ENCODE data around the gene CRIP2. TPM values are rescaled to one million over a fixed set of nuclear protein-coding genes. Genes with fewer than 3 reads are reported as not detected.

Gene CRIP2
- total RNA-seq, 1 experiment from 2014 or later = 192 TPM

GRCh38 chr14:105490267-105490571 lies 15.6 kb downstream of the CRIP2 start:
- no peak for TF ChIP-seq EZH2 (IDR thresholded peaks at IDR 0.05; ENCODE audit: borderline replicate concordance, low read depth, low read length, poor library complexity, severe bottlenecking)
- no peak for TF ChIP-seq CTCF (conservative IDR thresholded peaks at IDR 0.05; ENCODE audit: low read depth, low read length)
- no peak for DNase-seq (ENCODE audit: low spot score)
- POLR2A ChIA-PET (ENCODE audit: low non-redundant PET) = interaction anchor here (0.5 to 0.6 kb wide), 2 partner anchors 91 to 99 kb away, joined by 3 to 16 read pairs; no protein-coding TSS in a partner anchor
- BruUV-seq (replicated peaks) = no TSS peak
- peak overlapping the region; percentile 92 for H3K27ac ChIP-seq (ENCODE audit: low read depth, low read length, poor library complexity, severe bottlenecking)
- H3K9me3 ChIP-seq (ENCODE audit: low read depth, low read length, poor library complexity, severe bottlenecking) = no peaks in the 10 kb centered on the region
- peak overlapping the region; percentile 83 for H3K4me3 ChIP-seq (ENCODE audit: low read depth, low read length, poor library complexity, severe bottlenecking)
- intact Hi-C loops (cut with micrococcal nuclease; ENCODE audit: unreplicated experiment) = loop anchor here (2.0 kb wide), 1 partner anchor 37 kb away; the partner anchor contains the start of gene TMEM121
- H3K36me3 ChIP-seq (ENCODE audit: insufficient read depth, low read length, poor library complexity, severe bottlenecking) = no peaks in the 10 kb centered on the region
- CTCF ChIA-PET = interaction anchor here (0.7 to 2.8 kb wide), 9 partner anchors 9 to 122 kb away, joined by 3 to 38 read pairs (median 4); no protein-coding TSS in a partner anchor
- H3K27me3 ChIP-seq (replicated peaks; ENCODE audit: insufficient read depth, low read depth, low read length, poor library complexity) = no peaks in the 10 kb centered on the region
- peaks cover 22% of the 10 kb centered on the region for H3K4me1 ChIP-seq (ENCODE audit: insufficient read depth, low read length, poor library complexity, severe bottlenecking)

- intact Hi-C loops (cut with micrococcal nuclease; ENCODE audit: unreplicated experiment) = loop anchor here (2.0 kb wide), 1 partner anchor 36 kb away; the partner anchor contains the start of gene TMEM121
- no TSS peak for BruUV-seq (replicated peaks)
- H3K36me3 ChIP-seq (ENCODE audit: insufficient read depth, low read length, poor library complexity, severe bottlenecking) = no peaks in the 10 kb centered on the region
Observed at GRCh38 chr14:105490572-105491365, 16.1 kb downstream of the CRIP2 start, which contains the start of gene TEDC1. Gene TEDC1, plus strand, starts transcription at chr14:105491246. Its CDS starts 130 bp downstream, at chr14:105491376.

More at GRCh38 chr14:105490572-105491365, 16.1 kb downstream of the CRIP2 start, which contains the start of gene TEDC1:
- POLR2A ChIA-PET (ENCODE audit: low non-redundant PET) = interaction anchor here (0.6 kb wide), 1 partner anchor 321 kb away, joined by 7 read pairs; no protein-coding TSS in a partner anchor
- Histone ChIP-seq H3K27me3 (replicated peaks; ENCODE audit: insufficient read depth, low read depth, low read length, poor library complexity) (no peaks in the 10 kb centered on the region), H3K4me3 (ENCODE audit: low read depth, low read length, poor library complexity, severe bottlenecking) (peak within 1 kb of the TSS; percentile 83), H3K4me1 (ENCODE audit: insufficient read depth, low read length, poor library complexity, severe bottlenecking) (peaks cover 22% of the 10 kb centered on the region), H3K27ac (ENCODE audit: low read depth, low read length, poor library complexity, severe bottlenecking) (peak within 1 kb of the TSS; percentile 93), H3K9me3 (ENCODE audit: low read depth, low read length, poor library complexity, severe bottlenecking) (no peaks in the 10 kb centered on the region)
- CTCF ChIA-PET = interaction anchor here (0.9 to 2.8 kb wide), 5 partner anchors 10 to 120 kb away, joined by 3 to 38 read pairs (median 17); no protein-coding TSS in a partner anchor
- DNase-seq (ENCODE audit: low spot score) = peak; percentile 100
- TF ChIP-seq CTCF (conservative IDR thresholded peaks at IDR 0.05; ENCODE audit: low read depth, low read length) (peak; percentile 66), EZH2 (IDR thresholded peaks at IDR 0.05; ENCODE audit: borderline replicate concordance, low read depth, low read length, poor library complexity, severe bottlenecking) (no peak)

Measured in A673 (cell line).